Measurements from ENCODE around the gene CDX1. TPM values are rescaled to one million over a fixed set of nuclear protein-coding genes. Genes with fewer than 3 reads are reported as not detected.

CDX1 gene
- total RNA-seq, 1 experiment from 2014 or later = 0.22 TPM

GRCh38 chr5:150138551-150139265 lies 27.9 kb upstream of the CDX1 start:
- Histone ChIP-seq H2AK5ac (ENCODE audit: insufficient read length, low read length) (no peak overlapping the region), H3K9me3 (ENCODE audit: control insufficient read depth, low read depth, low read length) (no peaks in the 10 kb centered on the region), H3K79me2 (ENCODE audit: insufficient read depth, low read length) (no peaks in the 10 kb centered on the region), H2AFZ (ENCODE audit: low read length) (no peak overlapping the region), H3K79me1 (ENCODE audit: insufficient read depth, low read depth, low read length, poor library complexity, severe bottlenecking) (no peaks in the 10 kb centered on the region), H3K4me1 (ENCODE audit: insufficient read depth, low read length) (peaks cover 20% of the 10 kb centered on the region; the same call in 1 of the 2 replicates), H4K5ac (ENCODE audit: insufficient read length, low read depth, low read length) (no peak overlapping the region), H3K56ac (ENCODE audit: insufficient read length, low read depth, low read length) (no peak overlapping the region), H2BK20ac (ENCODE audit: low read depth, low read length, poor library complexity, severe bottlenecking) (no peak overlapping the region), H3K27me3 (ENCODE audit: insufficient read depth, low read length) (no peaks in the 10 kb centered on the region), H3K23ac (ENCODE audit: insufficient read length, low read depth, low read length) (no peak overlapping the region), H2BK12ac (ENCODE audit: insufficient read length, low read depth, low read length) (no peak overlapping the region), H2BK120ac (ENCODE audit: low read depth, low read length, poor library complexity, severe bottlenecking) (no peak overlapping the region), H2BK5ac (ENCODE audit: insufficient read length, low read length) (no peak overlapping the region), H3K4ac (ENCODE audit: low read depth, low read length) (no peak overlapping the region; the same call in 1 of the 2 replicates), H3K4me2 (ENCODE audit: insufficient read depth, insufficient read length, low read length) (peak overlapping the region; percentile 13), H4K20me1 (ENCODE audit: control insufficient read depth, insufficient read depth, insufficient read length) (peaks cover 2% of the 10 kb centered on the region), H3K27ac (ENCODE audit: insufficient read length, low read depth, low read length) (no peak overlapping the region), H4K91ac (ENCODE audit: insufficient read length, low read depth, low read length) (no peak overlapping the region), H2BK15ac (ENCODE audit: low read depth, low read length) (no peak overlapping the region), H3T11ph (ENCODE audit: low read length) (no peak overlapping the region), H3K14ac (ENCODE audit: insufficient read depth, low read length) (peak overlapping the region; percentile 45; the same call in 1 of the 2 replicates), H3K18ac (ENCODE audit: insufficient read length, low read depth, low read length) (peak overlapping the region; percentile 56), H3K9ac (ENCODE audit: extremely low read depth, insufficient read length, low read length) (no peak overlapping the region), H4K8ac (replicated peaks; ENCODE audit: insufficient read length, low read depth, low read length) (no peak overlapping the region), H3K23me2 (ENCODE audit: insufficient read length, low read depth, low read length, poor library complexity, severe bottlenecking) (no peaks in the 10 kb centered on the region)
- no peak for TF ChIP-seq CTCF (conservative IDR thresholded peaks at IDR 0.05)
- no peaks in the 10 kb centered on the region for H3K9me3 Mint-ChIP-seq
- H3K4me1 Mint-ChIP-seq = peaks cover 48 to 63% of the 10 kb centered on the region in 2 experiments
- peak; percentile 75 for DNase-seq
- peak overlapping the region in 2 of 3 experiments; percentile 50 to 90; a peak in 3 of 7 replicates for H3K27ac Mint-ChIP-seq
- WGBS (ENCODE audit: extremely low coverage, insufficient read length, low lambda C conversion rate) = no CpG with 5 or more reads among the region's 10 CpGs
- no peaks in the 10 kb centered on the region for H3K36me3 Mint-ChIP-seq (ENCODE audit: insufficient read depth in 1 of 3, low read depth in 3 of 3)
- H3K27me3 Mint-ChIP-seq (ENCODE audit: low read depth) = peaks cover 40% of the 10 kb centered on the region
- peak overlapping the region in 1 of 2 experiments; percentile 66; a peak in 3 of 5 replicates for H3K4me3 Mint-ChIP-seq

Measured in H9 (cell line).